ENCODE measurements around the gene LGR6. TPM values are rescaled to one million over a fixed set of nuclear protein-coding genes. Genes with fewer than 3 reads are reported as not detected.

LGR6 gene
- polyA plus RNA-seq, 3 donors: not detected

DNA sequence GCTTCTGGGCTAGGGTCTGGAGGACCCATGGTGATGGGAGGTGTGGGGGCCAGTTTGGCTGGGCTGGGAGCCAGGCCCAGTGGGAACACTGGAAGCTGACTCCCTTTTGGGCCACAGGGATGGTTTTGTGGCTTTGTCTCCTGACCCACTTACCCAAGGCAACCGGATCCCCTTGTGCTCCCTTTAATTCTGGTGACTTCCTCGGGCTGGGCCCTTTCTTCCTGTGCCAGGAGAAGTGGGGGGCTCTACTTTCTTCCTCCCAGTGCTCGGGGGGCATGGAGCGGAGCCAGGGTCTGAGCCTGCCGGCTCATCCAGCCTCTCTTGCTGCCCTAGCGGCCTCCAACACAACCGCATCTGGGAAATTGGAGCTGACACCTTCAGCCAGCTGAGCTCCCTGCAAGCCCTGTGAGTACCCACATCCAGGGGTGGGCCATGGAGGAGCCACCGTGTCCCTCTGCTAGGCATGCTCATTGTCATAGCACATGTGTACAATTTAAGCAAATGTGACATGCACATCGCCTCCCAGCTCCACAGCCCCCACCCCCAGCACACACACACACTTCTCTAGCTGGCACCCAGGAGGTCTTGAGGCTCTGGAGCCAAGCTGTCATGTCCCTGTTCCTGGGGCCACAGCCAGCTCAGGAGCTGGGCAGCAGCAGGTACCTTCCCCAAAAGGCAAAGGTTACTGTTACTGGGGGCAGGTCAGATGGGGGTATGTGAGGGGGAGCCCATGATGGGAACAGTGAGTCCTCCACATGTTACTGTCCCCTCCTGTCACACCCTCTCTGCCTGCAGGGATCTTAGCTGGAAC is 113.1 kb downstream of the LGR6 start:
- WGBS (ENCODE audit: insufficient coverage): 78% methylated on average over 9 of the region's 9 CpGs
- H3K9ac ChIP-seq (ENCODE audit: insufficient read depth, low read length, poor library complexity, severe bottlenecking): no peak overlapping the region

DNA sequence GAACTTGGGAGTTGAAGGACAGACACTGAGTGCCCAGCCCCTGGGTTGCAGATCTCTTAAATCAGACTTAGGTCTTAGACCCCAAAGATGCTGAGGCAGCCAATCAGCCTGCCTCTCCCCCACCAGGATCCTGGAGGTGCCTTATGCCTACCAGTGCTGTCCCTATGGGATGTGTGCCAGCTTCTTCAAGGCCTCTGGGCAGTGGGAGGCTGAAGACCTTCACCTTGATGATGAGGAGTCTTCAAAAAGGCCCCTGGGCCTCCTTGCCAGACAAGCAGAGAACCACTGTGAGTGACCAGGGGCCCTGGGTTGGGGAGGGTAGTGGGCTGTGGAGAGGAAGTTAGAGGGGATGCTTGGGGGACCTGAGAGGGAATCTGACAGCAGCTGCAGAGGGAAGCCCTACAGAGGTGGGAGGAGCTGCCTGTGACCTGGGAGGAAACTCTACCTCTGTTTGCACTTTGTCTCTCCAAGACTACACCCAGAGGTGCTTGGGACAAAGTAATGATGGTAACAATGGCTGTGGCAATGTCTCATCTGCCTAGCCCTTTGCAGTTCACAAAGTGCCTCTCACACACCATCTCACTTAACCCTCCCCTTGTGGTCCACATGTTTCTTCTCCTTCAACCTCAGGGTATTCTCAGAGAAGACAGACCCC is 116.6 kb downstream of the LGR6 start:
- H3K36me3 ChIP-seq (replicated peaks in 1 of 2; ENCODE audit: control insufficient read depth in 1 of 2, insufficient read depth in 2 of 2, low read length in 2 of 2): no peaks in the 10 kb centered on the region
- no peak for DNase-seq
- H3K79me2 ChIP-seq (ENCODE audit: insufficient read depth, low read length): no peaks in the 10 kb centered on the region
- no peaks in the 10 kb centered on the region for H4K20me1 ChIP-seq (ENCODE audit: insufficient read depth, low read length)
- Mint-ChIP-seq H3K27ac (no peak overlapping the region), H3K4me1 (no peaks in the 10 kb centered on the region), H3K4me3 (no peak overlapping the region), H3K9me3 (no peaks in the 10 kb centered on the region), H3K36me3 (no peaks in the 10 kb centered on the region), H3K27me3 (ENCODE audit: low read depth in 3 of 3) (peaks cover 12 to 31% (median 19%) of the 10 kb centered on the region in 3 donors)
- no peak overlapping the region for H3K27ac ChIP-seq (ENCODE audit: low read depth in 1 of 2, low read length in 2 of 2)
- no peak overlapping the region for H2AFZ ChIP-seq (ENCODE audit: insufficient read depth, low read depth, low read length, poor library complexity, severe bottlenecking)
- intact Hi-C loops (cut with micrococcal nuclease): loop anchor here in 1 of 2 donors (10.0 kb wide), 1 partner anchor 125 kb away; no protein-coding TSS in a partner anchor
- no peak overlapping the region for H3K4me3 ChIP-seq (replicated peaks in 1 of 3; ENCODE audit: low read depth in 2 of 3, low read length in 3 of 3)
- H3K9me3 ChIP-seq (replicated peaks in 1 of 2; ENCODE audit: control insufficient read depth in 1 of 2, insufficient read depth in 1 of 2, low read length in 2 of 2): no peaks in the 10 kb centered on the region
- TF ChIP-seq, protein P1, sequence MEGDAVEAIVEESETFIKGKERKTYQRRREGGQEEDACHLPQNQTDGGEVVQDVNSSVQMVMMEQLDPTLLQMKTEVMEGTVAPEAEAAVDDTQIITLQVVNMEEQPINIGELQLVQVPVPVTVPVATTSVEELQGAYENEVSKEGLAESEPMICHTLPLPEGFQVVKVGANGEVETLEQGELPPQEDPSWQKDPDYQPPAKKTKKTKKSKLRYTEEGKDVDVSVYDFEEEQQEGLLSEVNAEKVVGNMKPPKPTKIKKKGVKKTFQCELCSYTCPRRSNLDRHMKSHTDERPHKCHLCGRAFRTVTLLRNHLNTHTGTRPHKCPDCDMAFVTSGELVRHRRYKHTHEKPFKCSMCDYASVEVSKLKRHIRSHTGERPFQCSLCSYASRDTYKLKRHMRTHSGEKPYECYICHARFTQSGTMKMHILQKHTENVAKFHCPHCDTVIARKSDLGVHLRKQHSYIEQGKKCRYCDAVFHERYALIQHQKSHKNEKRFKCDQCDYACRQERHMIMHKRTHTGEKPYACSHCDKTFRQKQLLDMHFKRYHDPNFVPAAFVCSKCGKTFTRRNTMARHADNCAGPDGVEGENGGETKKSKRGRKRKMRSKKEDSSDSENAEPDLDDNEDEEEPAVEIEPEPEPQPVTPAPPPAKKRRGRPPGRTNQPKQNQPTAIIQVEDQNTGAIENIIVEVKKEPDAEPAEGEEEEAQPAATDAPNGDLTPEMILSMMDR (IDR thresholded peaks at IDR 0.05): no peak
- no peaks in the 10 kb centered on the region for H3K4me1 ChIP-seq (ENCODE audit: control insufficient read depth in 1 of 2, insufficient read depth in 2 of 2, low read length in 2 of 2)
- peaks cover 3 to 9% of the 10 kb centered on the region in 2 donors for H3K27me3 ChIP-seq (ENCODE audit: control insufficient read depth in 2 of 2, insufficient read depth in 2 of 2, low read length in 2 of 2)
- H3K4me2 ChIP-seq (replicated peaks; ENCODE audit: extremely low read depth, low read length, poor library complexity, severe bottlenecking): no peak overlapping the region
- H3K9ac ChIP-seq (ENCODE audit: insufficient read depth, low read length, poor library complexity, severe bottlenecking): no peak overlapping the region

More for the DNA sequence above, 113.1 kb downstream of the LGR6 start:
- TF ChIP-seq, protein P1 (IDR thresholded peaks at IDR 0.05): no peak
- Histone ChIP-seq H2AFZ (ENCODE audit: insufficient read depth, low read depth, low read length, poor library complexity, severe bottlenecking) (no peak overlapping the region), H4K20me1 (ENCODE audit: insufficient read depth, low read length) (no peaks in the 10 kb centered on the region), H3K27me3 (ENCODE audit: control insufficient read depth in 2 of 2, insufficient read depth in 2 of 2, low read length in 2 of 2) (no peaks in the 10 kb centered on the region), H3K36me3 (replicated peaks in 1 of 2; ENCODE audit: control insufficient read depth in 1 of 2, insufficient read depth in 2 of 2, low read length in 2 of 2) (no peaks in the 10 kb centered on the region), H3K4me2 (replicated peaks; ENCODE audit: extremely low read depth, low read length, poor library complexity, severe bottlenecking) (no peak overlapping the region), H3K9me3 (replicated peaks in 1 of 2; ENCODE audit: control insufficient read depth in 1 of 2, insufficient read depth in 1 of 2, low read length in 2 of 2) (no peaks in the 10 kb centered on the region), H3K79me2 (ENCODE audit: insufficient read depth, low read length) (no peaks in the 10 kb centered on the region), H3K4me3 (replicated peaks in 1 of 3; ENCODE audit: low read depth in 2 of 3, low read length in 3 of 3) (no peak overlapping the region), H3K27ac (ENCODE audit: low read depth in 1 of 2, low read length in 2 of 2) (no peak overlapping the region), H3K4me1 (ENCODE audit: control insufficient read depth in 1 of 2, insufficient read depth in 2 of 2, low read length in 2 of 2) (no peaks in the 10 kb centered on the region)
- Mint-ChIP-seq H3K9me3 (no peaks in the 10 kb centered on the region), H3K36me3 (no peaks in the 10 kb centered on the region), H3K27ac (no peak overlapping the region), H3K27me3 (ENCODE audit: low read depth in 3 of 3) (peaks cover 9 to 15% (median 9%) of the 10 kb centered on the region in 3 donors), H3K4me1 (no peaks in the 10 kb centered on the region), H3K4me3 (no peak overlapping the region)
- intact Hi-C loops (cut with micrococcal nuclease): no loop called here
- DNase-seq: no peak
